MG63 (cell line): ENCODE results near the gene RABL6. TPM values are rescaled to one million over a fixed set of nuclear protein-coding genes. Genes with fewer than 3 reads are reported as not detected.

Source experiments
- DNase-seq: peaks from one replicate; pipeline ENCODE4 v3.0.0-alpha.2; 2020
- H3K27me3 ChIP-seq: fragments of 250-450 bp; sonication (Bioruptor Pico); 2 replicates; pipeline ENCODE4 v1.5.1; 2020; ENCODE audit warnings: mild to moderate bottlenecking, moderate library complexity
- H3K36me3 ChIP-seq: fragments of 250-450 bp; sonication (Bioruptor Pico); 2 replicates; pipeline ENCODE4 v1.5.1; 2020; ENCODE audit warnings: mild to moderate bottlenecking, moderate library complexity
- H3K4me3 ChIP-seq: fragments of 250-450 bp; sonication (Bioruptor Pico); 2 replicates; pipeline ENCODE4 v1.5.1; 2020; ENCODE audit warnings: mild to moderate bottlenecking, moderate library complexity
- H3K9me3 ChIP-seq: fragments of 250-450 bp; sonication (Bioruptor Pico); 2 replicates; pipeline ENCODE4 v1.5.1; 2020; ENCODE audit warnings: mild to moderate bottlenecking, moderate library complexity
- total RNA-seq: library from RNA; depleted of rRNA; stranded (reverse); fragments of >200 nt; shearing (Covaris generic); gene quantifications from 2 replicates; pipeline ENCODE4 v1.2.3, GENCODE V29; 2014; ENCODE audit warnings: low replicate concordance

RABL6 gene
- total RNA-seq, 1 experiment from 2014 or later = 101 TPM

GRCh38 chr9:136854113-136854841, 46.5 kb downstream of the RABL6 start:
- peaks cover 18% of the 10 kb centered on the region for H3K36me3 ChIP-seq
- no peaks in the 10 kb centered on the region for H3K27me3 ChIP-seq
- DNase-seq = no peak
- H3K4me3 ChIP-seq = no peak overlapping the region
- no peaks in the 10 kb centered on the region for H3K9me3 ChIP-seq

GRCh38 chr9:136854842-136855460, 47.2 kb downstream of the RABL6 start:
- peaks cover 14% of the 10 kb centered on the region for H3K36me3 ChIP-seq
- H3K4me3 ChIP-seq = no peak overlapping the region
- no peaks in the 10 kb centered on the region for H3K9me3 ChIP-seq
- H3K27me3 ChIP-seq = no peaks in the 10 kb centered on the region
- no peak for DNase-seq

- DNase-seq = no peak
- H3K9me3 ChIP-seq = no peaks in the 10 kb centered on the region
- no peak overlapping the region for H3K4me3 ChIP-seq
- no peaks in the 10 kb centered on the region for H3K27me3 ChIP-seq
- H3K36me3 ChIP-seq = peaks cover 10% of the 10 kb centered on the region
Measured at GRCh38 chr9:136855461-136856078, 47.8 kb downstream of the RABL6 start.

- Histone ChIP-seq H3K27me3 (no peaks in the 10 kb centered on the region), H3K4me3 (no peak overlapping the region)
- DNase-seq = no peak
Measured at GRCh38 chr9:136856079-136856476, 48.3 kb downstream of the RABL6 start.

GRCh38 chr9:136856541-136857141, 48.9 kb downstream of the RABL6 start:
- no peak for DNase-seq
- H3K4me3 ChIP-seq = no peak overlapping the region
- H3K9me3 ChIP-seq = no peaks in the 10 kb centered on the region
- peaks cover 15% of the 10 kb centered on the region for H3K36me3 ChIP-seq
- H3K27me3 ChIP-seq = no peaks in the 10 kb centered on the region

More at GRCh38 chr9:136856079-136856476, 48.3 kb downstream of the RABL6 start:
- H3K36me3 ChIP-seq = peaks cover 9% of the 10 kb centered on the region
- H3K9me3 ChIP-seq = no peaks in the 10 kb centered on the region

GRCh38 chr9:136857166-136857565, 49.4 kb downstream of the RABL6 start:
- H3K36me3 ChIP-seq = peaks cover 20% of the 10 kb centered on the region
- no peak for DNase-seq
- no peaks in the 10 kb centered on the region for H3K27me3 ChIP-seq
- no peaks in the 10 kb centered on the region for H3K9me3 ChIP-seq
- H3K4me3 ChIP-seq = no peak overlapping the region

GRCh38 chr9:136857581-136858412, 50.0 kb downstream of the RABL6 start:
- no peak for DNase-seq
- H3K4me3 ChIP-seq = no peak overlapping the region
- no peaks in the 10 kb centered on the region for H3K9me3 ChIP-seq
- no peaks in the 10 kb centered on the region for H3K27me3 ChIP-seq
- peaks cover 26% of the 10 kb centered on the region for H3K36me3 ChIP-seq

GRCh38 chr9:136858452-136858843, 50.7 kb downstream of the RABL6 start:
- Histone ChIP-seq H3K27me3 (no peaks in the 10 kb centered on the region), H3K36me3 (peaks cover 33% of the 10 kb centered on the region)
- DNase-seq = no peak

GRCh38 chr9:136858844-136859757, 51.4 kb downstream of the RABL6 start:
- Histone ChIP-seq H3K27me3 (no peaks in the 10 kb centered on the region), H3K36me3 (peaks cover 38% of the 10 kb centered on the region), H3K9me3 (no peaks in the 10 kb centered on the region), H3K4me3 (no peak overlapping the region)
- peak; percentile 91 for DNase-seq

More at GRCh38 chr9:136858452-136858843, 50.7 kb downstream of the RABL6 start:
- no peaks in the 10 kb centered on the region for H3K9me3 ChIP-seq
- no peak overlapping the region for H3K4me3 ChIP-seq

- DNase-seq = no peak
- no peaks in the 10 kb centered on the region for H3K9me3 ChIP-seq
- H3K27me3 ChIP-seq = no peaks in the 10 kb centered on the region
- no peak overlapping the region for H3K4me3 ChIP-seq
- H3K36me3 ChIP-seq = peaks cover 43% of the 10 kb centered on the region
Measured at GRCh38 chr9:136860529-136860928, 52.8 kb downstream of the RABL6 start.

- DNase-seq = no peak
- Histone ChIP-seq H3K9me3 (no peaks in the 10 kb centered on the region), H3K27me3 (no peaks in the 10 kb centered on the region), H3K4me3 (no peak overlapping the region), H3K36me3 (peaks cover 43% of the 10 kb centered on the region)
Measured at GRCh38 chr9:136860933-136861873, 53.5 kb downstream of the RABL6 start.

- no peaks in the 10 kb centered on the region for H3K9me3 ChIP-seq
- DNase-seq = no peak
- H3K4me3 ChIP-seq = no peak overlapping the region
- H3K36me3 ChIP-seq = peaks cover 43% of the 10 kb centered on the region
- H3K27me3 ChIP-seq = no peaks in the 10 kb centered on the region
Measured at GRCh38 chr9:136861874-136862457, 54.2 kb downstream of the RABL6 start.

- Histone ChIP-seq H3K9me3 (peaks cover 6% of the 10 kb centered on the region; the same call in 1 of the 2 replicates), H3K4me3 (no peak overlapping the region), H3K36me3 (peaks cover 50% of the 10 kb centered on the region), H3K27me3 (no peaks in the 10 kb centered on the region)
- no peak for DNase-seq
Measured at GRCh38 chr9:136862849-136863622, 55.3 kb downstream of the RABL6 start.
